AG09319 (cell line): ENCODE results near the gene SPTBN1.

ENCODE experiments used
- DNase-seq: peaks from one replicate; pipeline ENCODE4 v3.0.0-alpha.2; 2010; ENCODE audit warnings: low read depth; ENCODE audit errors: extremely low read depth
- TF ChIP-seq, protein P1 (sequence below): IDR thresholded peaks from 2 replicates; pipeline ENCODE4 v1.5.1; 2011; ENCODE audit warnings: low read depth, mild to moderate bottlenecking, inconsistent platforms, low read length, moderate library complexity

SPTBN1 gene

DNA sequence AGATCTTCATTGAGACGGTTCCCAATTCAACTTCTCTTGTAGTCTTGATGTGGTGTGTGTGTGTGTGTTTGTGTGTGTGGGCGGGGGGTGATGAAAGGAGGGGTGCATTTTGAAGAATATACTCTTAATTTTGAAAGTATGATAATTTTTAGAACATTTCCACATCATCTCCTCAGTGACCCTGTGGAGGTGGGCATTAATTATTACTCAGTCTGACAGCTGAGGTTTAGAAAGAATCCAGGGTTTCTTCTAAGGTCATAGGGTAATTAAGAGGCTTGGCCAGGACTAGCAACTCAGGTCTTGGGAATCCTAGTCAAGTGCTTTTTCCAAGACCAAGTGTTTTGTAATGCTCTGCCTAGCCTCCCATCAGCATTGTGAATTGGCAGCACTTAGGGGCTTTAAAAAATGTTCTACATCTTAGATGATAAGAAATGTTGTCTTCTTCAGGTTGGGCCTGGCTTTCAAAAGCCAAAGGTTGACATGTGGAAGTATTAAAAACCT is 100.5 kb downstream of the SPTBN1 start:
- TF ChIP-seq, protein P1, sequence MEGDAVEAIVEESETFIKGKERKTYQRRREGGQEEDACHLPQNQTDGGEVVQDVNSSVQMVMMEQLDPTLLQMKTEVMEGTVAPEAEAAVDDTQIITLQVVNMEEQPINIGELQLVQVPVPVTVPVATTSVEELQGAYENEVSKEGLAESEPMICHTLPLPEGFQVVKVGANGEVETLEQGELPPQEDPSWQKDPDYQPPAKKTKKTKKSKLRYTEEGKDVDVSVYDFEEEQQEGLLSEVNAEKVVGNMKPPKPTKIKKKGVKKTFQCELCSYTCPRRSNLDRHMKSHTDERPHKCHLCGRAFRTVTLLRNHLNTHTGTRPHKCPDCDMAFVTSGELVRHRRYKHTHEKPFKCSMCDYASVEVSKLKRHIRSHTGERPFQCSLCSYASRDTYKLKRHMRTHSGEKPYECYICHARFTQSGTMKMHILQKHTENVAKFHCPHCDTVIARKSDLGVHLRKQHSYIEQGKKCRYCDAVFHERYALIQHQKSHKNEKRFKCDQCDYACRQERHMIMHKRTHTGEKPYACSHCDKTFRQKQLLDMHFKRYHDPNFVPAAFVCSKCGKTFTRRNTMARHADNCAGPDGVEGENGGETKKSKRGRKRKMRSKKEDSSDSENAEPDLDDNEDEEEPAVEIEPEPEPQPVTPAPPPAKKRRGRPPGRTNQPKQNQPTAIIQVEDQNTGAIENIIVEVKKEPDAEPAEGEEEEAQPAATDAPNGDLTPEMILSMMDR = no peak
- DNase-seq = peak; percentile 54

DNA sequence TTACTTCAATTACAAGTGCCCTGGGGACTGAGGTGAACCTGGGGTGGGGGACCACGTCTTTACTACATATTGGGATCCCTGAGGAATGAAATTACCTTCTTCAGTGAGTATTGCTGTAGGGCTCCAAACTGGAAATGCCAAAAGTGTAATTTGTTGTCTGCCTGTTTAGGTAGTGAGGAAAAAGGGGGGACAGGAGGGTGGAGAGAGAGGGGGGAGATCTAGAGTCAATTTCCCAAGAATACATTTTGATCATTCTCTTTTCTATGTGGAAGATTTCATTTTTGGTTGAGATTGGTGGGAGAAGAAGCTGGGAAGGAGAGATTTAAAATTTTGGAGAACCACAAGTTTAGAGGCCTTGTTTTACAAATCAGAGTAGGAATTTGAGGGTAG is 101.1 kb downstream of the SPTBN1 start:
- TF ChIP-seq, protein P1 = no peak
- no peak for DNase-seq

DNA sequence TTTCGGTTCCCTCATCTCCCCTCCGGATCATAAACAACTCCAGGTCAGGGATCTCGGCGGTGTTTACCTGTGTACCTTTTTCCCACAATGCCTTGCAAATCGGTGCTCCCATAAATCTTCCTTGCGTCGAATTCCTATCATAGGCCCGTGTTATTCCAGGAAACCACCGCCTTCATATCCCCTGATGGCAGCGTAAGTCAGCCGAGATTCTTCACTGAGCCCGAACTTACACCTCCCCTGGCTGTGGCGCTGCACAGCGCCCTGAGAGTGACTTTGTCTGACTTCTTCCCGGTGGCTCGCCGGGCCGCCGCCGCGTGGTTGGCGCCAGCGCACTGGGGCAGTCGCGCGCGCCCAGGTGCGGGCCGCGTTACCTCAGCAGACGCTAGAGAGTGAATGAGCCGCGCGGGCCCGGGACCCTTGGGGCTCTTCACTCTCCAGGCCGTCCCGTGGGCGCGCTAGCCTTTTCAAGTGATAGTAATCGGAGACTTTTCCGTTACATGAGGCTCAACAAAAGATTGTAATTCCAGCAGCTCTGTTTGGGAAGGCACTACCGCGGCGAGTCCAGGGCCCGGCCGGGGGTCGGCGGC is 101.6 kb downstream of the SPTBN1 start:
- DNase-seq = no peak
- TF ChIP-seq, protein P1 = no peak

DNA sequence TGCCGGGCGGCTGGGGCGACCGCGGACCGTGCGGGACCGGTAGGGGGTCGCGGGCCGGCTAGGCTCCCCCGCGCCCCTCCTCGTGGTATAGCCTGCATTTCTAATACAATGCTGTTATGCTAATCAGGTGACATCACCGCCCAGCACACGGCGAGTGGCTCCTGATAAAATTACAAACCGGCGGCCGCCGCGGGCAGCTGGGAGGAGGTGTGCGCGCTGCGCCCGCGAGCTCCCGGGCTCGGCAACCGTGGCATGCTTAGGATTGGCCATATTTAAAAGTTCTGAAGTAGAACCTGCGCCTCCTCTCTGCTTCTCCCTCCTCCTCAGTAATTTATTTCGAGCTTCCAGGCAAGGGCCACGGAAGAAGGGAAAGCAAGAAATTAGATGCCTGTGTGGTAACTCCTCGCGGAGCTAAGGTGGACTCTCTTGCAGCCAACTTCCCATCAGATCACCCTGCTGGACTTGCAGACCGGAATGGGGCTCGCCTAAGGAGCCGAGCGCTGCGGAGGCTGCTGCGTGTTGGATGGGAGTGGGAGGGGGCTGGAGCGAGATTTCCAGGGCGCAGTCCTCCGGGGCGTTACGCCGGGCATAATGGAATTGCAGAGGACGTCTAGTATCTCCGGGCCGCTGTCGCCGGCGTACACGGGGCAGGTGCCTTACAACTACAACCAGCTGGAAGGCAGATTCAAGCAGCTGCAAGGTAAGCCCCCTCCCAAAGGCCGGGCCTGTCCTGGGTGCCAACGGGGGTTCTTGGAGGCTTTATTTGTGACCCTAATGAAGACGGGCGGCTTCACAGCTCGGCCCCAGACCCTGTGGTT is 102.3 kb downstream of the SPTBN1 start:
- no peak for DNase-seq
- TF ChIP-seq, protein P1 = no peak; the same call in 1 of the 2 replicates

DNA sequence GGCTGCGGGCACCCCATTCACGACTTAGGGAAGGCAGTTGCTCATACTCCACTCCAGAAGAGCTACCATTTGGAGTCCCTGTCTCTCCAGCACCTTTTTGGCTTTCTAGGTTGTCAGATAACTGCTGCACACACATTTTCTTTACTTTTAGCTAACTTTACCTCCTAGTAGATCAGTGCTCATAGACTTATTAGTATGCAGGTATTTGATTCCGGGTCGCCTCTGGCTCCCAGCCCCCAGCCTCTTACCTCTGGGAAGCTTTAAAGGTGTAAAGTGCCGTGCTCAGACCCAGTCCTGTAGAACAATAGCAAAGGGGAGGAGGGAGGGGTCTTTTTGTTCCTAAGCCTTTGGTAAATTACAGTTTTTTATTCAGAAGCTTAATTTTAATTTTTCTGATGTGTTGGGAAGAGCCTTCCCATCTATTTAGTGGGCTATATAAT is 102.9 kb downstream of the SPTBN1 start:
- no peak for DNase-seq
- TF ChIP-seq, protein P1 = no peak

DNA sequence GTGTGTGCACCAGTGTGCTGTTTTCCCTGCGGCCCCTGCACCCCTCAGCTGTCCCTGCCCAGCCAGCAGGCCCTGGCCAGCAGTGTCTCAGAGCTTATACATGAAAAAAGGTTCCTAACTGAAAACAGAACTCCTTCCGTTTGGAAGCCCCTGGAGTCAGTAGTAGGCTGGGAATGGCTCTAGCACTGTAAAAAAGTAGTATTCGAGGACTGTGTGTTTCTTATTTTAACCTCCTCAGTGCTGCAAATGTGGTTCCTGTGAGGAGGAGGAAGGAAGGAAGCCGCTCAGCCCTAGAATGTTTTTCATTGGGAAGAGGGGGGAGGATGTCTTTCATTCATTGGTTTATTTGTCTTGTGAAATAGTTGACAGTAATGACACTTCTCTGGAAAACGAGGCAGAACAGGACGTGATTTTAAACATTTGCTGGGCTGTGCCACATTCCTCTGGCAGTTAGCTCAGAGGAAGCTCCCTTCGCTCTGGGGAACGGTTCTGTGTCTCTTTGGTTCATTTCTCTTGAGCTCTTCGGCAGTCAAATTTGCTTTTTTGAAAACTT is 103.5 kb downstream of the SPTBN1 start:
- TF ChIP-seq, protein P1 = no peak
- peak; percentile 54 for DNase-seq

DNA sequence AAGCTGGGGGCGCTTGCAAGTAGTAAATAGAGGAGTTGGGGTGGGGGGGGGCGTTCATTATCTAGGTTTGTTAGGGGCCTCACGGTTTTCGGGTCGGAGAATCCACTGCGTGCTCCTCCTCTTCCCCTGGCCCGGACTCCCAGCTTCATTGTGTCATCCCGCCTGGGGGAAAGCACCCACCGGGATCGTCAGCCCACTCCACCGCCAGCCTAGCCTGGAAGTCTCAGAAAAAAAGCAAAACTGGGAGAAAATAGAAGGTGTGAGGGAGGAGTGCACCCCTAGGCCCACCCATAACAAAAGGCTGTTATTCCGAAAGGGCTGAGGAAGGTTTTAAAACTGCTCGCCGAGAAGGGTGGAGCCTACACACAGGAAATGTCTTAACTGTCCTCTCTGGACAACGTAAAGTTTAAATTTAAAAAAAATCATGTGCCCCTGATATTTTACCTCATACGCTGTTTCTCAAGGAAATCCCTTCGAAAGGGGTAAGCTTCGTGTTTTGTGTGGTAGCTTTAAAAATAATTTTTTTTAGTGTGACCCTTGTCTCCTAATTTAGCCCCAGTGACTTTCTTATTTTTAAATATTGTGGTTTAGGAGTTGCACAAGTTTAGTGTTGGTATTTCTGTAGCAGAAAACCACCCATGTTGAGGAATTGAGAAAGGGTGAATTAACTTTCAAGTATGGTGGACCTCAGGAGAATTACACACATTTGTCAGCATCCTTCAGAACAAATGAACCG is 104.2 kb downstream of the SPTBN1 start:
- TF ChIP-seq, protein P1 = no peak
- no peak for DNase-seq
